ENCODE measurements around the gene RASL11B. TPM values are rescaled to one million over a fixed set of nuclear protein-coding genes. Genes with fewer than 3 reads are reported as not detected.

The RASL11B gene
- polyA plus RNA-seq, 1 experiment, result 0.20 TPM

DNA sequence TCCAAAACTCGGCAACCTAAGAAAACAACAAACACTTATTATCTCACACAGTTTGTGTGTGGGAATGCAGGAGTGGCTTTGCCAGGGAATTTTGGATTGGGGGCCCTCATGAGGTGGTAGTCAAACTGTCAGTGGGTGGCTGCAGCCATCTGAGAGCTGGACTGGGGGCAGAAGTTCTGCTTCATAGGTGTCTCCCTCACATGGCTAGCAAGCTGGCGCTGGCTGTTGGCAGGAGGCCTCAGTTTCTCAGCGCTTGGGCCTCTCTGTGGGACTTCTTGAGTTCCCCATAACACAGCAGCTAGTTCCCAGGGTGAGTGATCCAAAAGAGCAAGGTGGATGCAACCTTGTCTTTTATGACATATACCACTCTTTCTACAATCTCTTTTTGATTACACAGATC is 26.0 kb upstream of the RASL11B start:
- CTCF ChIA-PET, result interaction anchor here (0.8 to 1.2 kb wide), 2 partner anchors 81 to 1398 kb away, joined by 3 read pairs; no protein-coding TSS in a partner anchor
- TF ChIP-seq, protein P1, sequence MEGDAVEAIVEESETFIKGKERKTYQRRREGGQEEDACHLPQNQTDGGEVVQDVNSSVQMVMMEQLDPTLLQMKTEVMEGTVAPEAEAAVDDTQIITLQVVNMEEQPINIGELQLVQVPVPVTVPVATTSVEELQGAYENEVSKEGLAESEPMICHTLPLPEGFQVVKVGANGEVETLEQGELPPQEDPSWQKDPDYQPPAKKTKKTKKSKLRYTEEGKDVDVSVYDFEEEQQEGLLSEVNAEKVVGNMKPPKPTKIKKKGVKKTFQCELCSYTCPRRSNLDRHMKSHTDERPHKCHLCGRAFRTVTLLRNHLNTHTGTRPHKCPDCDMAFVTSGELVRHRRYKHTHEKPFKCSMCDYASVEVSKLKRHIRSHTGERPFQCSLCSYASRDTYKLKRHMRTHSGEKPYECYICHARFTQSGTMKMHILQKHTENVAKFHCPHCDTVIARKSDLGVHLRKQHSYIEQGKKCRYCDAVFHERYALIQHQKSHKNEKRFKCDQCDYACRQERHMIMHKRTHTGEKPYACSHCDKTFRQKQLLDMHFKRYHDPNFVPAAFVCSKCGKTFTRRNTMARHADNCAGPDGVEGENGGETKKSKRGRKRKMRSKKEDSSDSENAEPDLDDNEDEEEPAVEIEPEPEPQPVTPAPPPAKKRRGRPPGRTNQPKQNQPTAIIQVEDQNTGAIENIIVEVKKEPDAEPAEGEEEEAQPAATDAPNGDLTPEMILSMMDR (IDR thresholded peaks at IDR 0.05; ENCODE audit: insufficient read depth, low read depth, low read length), result no peak
- Histone ChIP-seq H3K4me3 (ENCODE audit: low read depth, low read length) (no peak overlapping the region), H3K36me3 (ENCODE audit: control insufficient read depth, insufficient read depth, low read length) (no peaks in the 10 kb centered on the region), H3K27me3 (ENCODE audit: control insufficient read depth, insufficient read depth, low read length) (peaks cover 2% of the 10 kb centered on the region; the same call in 1 of the 2 replicates)
- POLR2A ChIA-PET, result no interaction called here
- DNase-seq (ENCODE audit: low read depth), result no peak

DNA sequence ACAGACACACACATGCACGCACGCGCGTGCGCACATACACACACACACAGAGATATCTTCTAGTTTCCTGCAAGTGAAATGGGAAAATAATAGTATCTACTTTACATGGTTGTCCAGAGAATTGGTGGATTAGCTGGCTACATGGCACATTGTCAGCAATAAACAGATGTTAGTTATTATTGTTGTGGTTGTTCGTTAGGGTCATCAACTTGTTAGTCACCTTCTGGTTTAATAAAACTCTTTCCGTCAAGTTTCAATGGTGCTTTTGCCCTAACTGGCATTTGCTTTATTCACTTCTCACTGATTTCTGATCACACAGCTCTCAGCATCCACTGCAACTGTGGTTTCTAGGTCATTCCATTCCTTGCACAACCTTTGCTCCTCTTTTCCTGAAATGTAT is 25.4 kb upstream of the RASL11B start:
- CTCF ChIA-PET, result interaction anchor here (0.8 to 1.4 kb wide), 5 partner anchors 9 to 1397 kb away, joined by 3 to 4 read pairs (median 3); no protein-coding TSS in a partner anchor
- POLR2A ChIA-PET, result no interaction called here
- TF ChIP-seq, protein P1 (IDR thresholded peaks at IDR 0.05; ENCODE audit: insufficient read depth, low read depth, low read length), result no peak
- DNase-seq (ENCODE audit: low read depth), result no peak
- Histone ChIP-seq H3K27me3 (ENCODE audit: control insufficient read depth, insufficient read depth, low read length) (peaks cover 1% of the 10 kb centered on the region; the same call in 1 of the 2 replicates), H3K36me3 (ENCODE audit: control insufficient read depth, insufficient read depth, low read length) (no peaks in the 10 kb centered on the region), H3K4me3 (ENCODE audit: low read depth, low read length) (no peak overlapping the region)

DNA sequence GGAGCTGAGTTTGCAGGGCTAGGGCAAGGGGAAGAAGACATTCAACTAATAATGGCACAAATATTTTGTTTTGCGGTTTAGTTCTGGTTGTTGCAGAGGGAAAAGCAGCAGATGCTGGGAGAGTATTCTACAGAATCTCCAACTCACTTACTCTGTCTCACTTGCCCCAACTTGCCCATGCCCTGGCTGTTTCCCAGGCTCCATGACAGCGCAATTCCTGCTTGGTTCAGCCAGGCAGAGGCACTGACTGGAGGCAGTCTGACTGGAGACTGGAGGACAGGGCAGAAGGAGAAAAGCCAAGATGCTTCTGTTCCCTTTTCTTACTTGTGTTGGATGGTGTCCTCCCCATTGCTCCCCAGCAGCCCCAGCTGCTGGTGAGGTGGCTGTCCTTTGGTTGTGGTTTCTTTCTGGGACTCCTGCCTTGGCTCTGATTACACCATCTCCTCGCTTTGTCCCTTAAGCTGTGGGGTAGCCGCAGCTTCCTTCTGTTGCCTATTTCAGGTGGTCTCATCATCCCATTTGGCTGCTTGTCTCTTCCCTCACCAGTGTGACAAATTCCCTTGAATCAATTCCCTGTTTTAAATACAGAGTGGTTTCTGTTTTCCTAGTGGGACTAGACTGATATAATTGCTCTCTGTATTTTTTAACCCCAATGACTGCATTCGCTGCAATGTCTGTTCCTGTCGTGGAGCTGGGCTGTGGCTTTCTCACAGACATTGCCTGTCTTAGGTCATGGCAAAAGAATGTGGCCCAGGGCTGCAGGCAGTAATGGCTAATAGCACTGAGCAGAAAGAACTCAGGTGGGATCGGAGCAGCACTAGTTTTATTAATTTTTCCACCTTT is 24.2 kb upstream of the RASL11B start:
- no peak for DNase-seq (ENCODE audit: low read depth)
- H3K4me3 ChIP-seq (ENCODE audit: low read depth, low read length), result no peak overlapping the region
- CTCF ChIA-PET, result interaction anchor here (0.6 to 1.4 kb wide), 3 partner anchors 7 to 131 kb away, joined by 3 read pairs; no protein-coding TSS in a partner anchor
- no peaks in the 10 kb centered on the region for H3K36me3 ChIP-seq (ENCODE audit: control insufficient read depth, insufficient read depth, low read length)
- POLR2A ChIA-PET, result no interaction called here
- TF ChIP-seq, protein P1 (IDR thresholded peaks at IDR 0.05; ENCODE audit: insufficient read depth, low read depth, low read length), result no peak
- H3K27me3 ChIP-seq (ENCODE audit: control insufficient read depth, insufficient read depth, low read length), result no peaks in the 10 kb centered on the region

DNA sequence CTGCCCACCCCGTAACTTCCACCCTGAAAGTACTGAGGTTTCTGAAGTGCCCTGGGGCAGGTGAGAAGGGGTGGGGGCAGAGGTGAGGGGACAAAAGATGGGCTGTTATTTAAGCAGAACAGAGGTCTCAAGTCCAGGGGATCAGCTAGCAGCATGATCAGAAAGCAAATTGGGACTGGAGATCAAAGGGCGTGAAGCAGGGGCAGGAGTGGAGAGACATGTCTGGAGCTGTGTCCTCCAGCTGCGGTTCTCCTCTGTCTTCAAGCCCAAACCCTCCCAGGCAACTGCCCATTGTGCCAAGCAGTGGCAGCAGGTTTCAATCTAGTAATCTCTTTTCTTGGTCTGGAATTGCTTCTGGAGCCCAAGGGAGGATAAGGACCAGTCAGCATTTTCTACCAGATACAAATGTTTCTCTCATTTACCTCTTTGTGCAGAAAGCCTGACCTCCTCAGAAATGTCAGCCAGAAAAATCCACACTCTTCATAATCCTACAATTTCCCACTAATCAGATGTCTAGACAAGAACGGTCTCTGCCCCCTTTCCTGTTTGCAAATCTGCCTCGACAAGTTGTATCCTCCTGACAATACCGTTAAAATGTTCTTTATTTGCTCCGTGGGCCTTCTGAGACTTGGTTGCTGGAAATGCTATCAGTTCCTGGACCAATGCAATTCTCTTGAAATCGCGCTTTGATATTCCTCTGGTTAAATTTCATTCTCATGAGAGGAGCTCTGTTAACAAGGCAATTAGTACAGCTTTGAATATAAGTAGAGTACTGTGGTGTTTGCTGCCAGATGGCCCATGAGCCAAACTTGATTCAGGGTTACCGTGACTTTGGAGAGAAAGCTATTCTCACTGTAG is 23.2 kb upstream of the RASL11B start:
- TF ChIP-seq, protein P1 (IDR thresholded peaks at IDR 0.05; ENCODE audit: insufficient read depth, low read depth, low read length), result no peak
- no peak for DNase-seq (ENCODE audit: low read depth)
- no peaks in the 10 kb centered on the region; the same call in 1 of the 2 replicates for H3K27me3 ChIP-seq (ENCODE audit: control insufficient read depth, insufficient read depth, low read length)
- H3K36me3 ChIP-seq (ENCODE audit: control insufficient read depth, insufficient read depth, low read length), result no peaks in the 10 kb centered on the region
- ChIA-PET CTCF (interaction anchor here (0.6 to 1.2 kb wide), 2 partner anchors 14 kb away, joined by 3 to 4 read pairs; no protein-coding TSS in a partner anchor), POLR2A (no interaction called here)
- H3K4me3 ChIP-seq (ENCODE audit: low read depth, low read length), result no peak overlapping the region

All from BJ (cell line).